ENCODE measurements around the gene NEUROG1. TPM values are rescaled to one million over a fixed set of nuclear protein-coding genes. Genes with fewer than 3 reads are reported as not detected.
"Not testable (repeated sequence)": the region's sequence is repeated elsewhere in the genome, so short reads cannot be mapped to it uniquely, and the experiment has no call there.

Gene NEUROG1
- total and polyA plus RNA-seq, 2 experiments from 2014 or later, result not detected

DNA sequence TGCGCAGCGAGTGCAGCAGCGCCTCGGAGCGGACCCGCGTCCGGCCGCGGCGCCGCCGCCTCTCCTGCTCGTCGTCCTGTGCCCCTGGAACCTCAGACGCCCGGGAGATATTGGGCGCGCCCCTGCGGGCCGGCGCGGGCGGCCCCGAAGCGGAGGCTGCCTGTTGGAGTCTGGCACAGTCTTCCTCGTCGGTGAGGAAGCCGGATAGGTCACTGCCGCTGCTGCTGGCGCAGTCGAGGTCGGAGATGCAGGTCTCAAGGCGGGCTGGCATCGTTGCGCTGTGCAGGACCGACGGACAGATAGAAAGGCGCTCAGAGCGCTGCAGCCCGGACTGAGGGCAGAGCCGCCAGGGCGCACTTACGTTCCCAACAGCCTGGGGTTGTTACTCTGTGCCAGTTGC, 344 bp downstream of the NEUROG1 start:
- Histone ChIP-seq H3K9me3 (ENCODE audit: low read depth) (no peaks in the 10 kb centered on the region), H3K36me3 (no peaks in the 10 kb centered on the region), H3K4me1 (ENCODE audit: low read depth) (no peaks in the 10 kb centered on the region), H3K27ac (no peak overlapping the region), H3K4me3 (no peak overlapping the region), H3K27me3 (peaks cover 100% of the 10 kb centered on the region)
- TF ChIP-seq, protein P1, sequence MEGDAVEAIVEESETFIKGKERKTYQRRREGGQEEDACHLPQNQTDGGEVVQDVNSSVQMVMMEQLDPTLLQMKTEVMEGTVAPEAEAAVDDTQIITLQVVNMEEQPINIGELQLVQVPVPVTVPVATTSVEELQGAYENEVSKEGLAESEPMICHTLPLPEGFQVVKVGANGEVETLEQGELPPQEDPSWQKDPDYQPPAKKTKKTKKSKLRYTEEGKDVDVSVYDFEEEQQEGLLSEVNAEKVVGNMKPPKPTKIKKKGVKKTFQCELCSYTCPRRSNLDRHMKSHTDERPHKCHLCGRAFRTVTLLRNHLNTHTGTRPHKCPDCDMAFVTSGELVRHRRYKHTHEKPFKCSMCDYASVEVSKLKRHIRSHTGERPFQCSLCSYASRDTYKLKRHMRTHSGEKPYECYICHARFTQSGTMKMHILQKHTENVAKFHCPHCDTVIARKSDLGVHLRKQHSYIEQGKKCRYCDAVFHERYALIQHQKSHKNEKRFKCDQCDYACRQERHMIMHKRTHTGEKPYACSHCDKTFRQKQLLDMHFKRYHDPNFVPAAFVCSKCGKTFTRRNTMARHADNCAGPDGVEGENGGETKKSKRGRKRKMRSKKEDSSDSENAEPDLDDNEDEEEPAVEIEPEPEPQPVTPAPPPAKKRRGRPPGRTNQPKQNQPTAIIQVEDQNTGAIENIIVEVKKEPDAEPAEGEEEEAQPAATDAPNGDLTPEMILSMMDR (IDR thresholded peaks at IDR 0.05; ENCODE audit: low read depth, low read length), result no peak
- DNase-seq (ENCODE audit: low read depth in 1 of 2, low spot score in 1 of 2), result peak in 1 of 2 donors; percentile 33

DNA sequence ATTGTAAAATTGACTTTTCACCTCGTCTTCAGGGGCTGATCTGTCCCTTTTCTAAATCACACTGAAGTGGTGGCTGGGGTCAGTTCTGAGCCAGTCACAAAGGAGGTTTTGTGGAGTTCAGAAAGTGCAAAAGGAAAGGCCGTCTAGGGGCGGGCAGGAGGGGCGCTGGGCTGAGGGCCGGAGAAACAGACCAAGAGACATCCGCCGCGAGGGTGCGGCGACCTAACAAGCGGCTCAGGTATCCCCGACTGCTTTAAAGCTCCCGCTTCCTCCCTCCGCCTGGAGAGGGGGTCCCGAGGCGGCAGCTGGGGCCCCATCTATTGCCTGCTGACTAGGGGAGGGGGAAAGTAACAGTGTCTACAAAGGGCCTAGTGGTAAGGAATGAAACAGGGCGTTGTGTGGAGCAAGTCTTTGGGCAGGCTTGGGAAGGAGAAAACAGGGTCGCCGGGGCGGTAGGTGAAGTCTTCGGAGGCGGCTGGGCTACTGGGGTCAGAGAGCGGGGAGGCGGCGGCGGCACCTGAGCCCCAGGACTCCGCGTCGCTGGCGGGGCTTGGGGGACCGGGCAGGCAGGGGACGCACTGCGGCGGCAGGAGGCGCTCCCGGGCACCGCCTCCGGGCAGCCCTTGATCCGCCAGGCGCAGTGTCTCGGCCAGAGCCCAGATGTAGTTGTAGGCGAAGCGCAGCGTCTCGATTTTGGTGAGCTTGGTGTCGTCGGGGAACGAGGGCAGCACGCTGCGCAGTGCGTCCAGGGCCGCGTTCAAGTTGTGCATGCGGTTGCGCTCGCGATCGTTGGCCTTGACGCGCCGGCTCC, 950 bp downstream of the NEUROG1 start:
- Histone ChIP-seq H3K36me3 (no peaks in the 10 kb centered on the region), H3K4me3 (no peak overlapping the region), H3K9me3 (ENCODE audit: low read depth) (no peaks in the 10 kb centered on the region), H3K4me1 (ENCODE audit: low read depth) (no peaks in the 10 kb centered on the region), H3K27me3 (peaks cover 100% of the 10 kb centered on the region), H3K27ac (no peak overlapping the region)
- DNase-seq (ENCODE audit: low read depth in 1 of 2, low spot score in 1 of 2), result no peak
- TF ChIP-seq, protein P1 (IDR thresholded peaks at IDR 0.05; ENCODE audit: low read depth, low read length), result no peak

DNA sequence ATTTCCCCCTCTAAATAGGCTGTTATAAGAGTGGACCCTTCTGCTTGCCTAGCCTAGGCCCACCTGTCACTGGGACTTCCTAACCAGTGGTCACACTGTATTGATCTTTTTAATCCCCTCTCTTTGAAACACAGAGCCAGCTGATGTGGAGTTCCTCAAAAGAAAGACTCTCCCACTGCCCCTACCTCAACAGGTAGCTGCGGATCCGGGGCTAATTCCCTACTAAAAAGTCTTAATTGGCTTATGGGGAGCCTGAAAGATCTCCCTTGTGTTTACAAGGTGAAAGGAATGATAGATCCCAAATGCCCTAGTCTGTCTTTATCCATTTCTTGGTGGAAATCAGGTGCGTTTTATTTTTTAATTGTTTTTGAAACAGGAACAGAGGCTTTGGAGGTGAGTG, 2.0 kb downstream of the NEUROG1 start:
- H3K27ac ChIP-seq, result no peak overlapping the region
- no peaks in the 10 kb centered on the region for H3K36me3 ChIP-seq
- no peak overlapping the region for H3K4me3 ChIP-seq
- DNase-seq (ENCODE audit: low read depth in 1 of 2, low spot score in 1 of 2), result no peak
- H3K4me1 ChIP-seq (ENCODE audit: low read depth), result no peaks in the 10 kb centered on the region
- TF ChIP-seq, protein P1 (IDR thresholded peaks at IDR 0.05; ENCODE audit: low read depth, low read length), result no peak
- peaks cover 100% of the 10 kb centered on the region for H3K27me3 ChIP-seq
- H3K9me3 ChIP-seq (ENCODE audit: low read depth), result no peaks in the 10 kb centered on the region

DNA sequence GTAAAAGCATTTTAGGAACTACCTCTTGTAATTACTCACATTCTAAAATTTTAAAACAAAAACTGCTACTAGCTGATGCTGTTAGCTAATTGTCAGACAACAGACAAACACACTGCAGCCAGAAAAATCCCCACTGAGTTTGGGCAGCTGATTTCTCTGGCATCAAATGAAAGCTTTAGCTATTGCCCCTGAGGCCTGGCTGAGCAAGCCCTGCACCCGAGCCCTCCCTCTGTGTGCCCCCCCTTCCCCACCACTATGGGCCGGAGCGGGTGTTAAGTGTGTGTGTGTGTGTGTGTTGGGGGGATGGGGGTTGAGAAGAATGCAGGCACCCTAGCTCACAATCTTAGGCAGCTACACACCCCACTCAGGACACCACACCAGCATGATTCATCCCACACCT, 2.4 kb downstream of the NEUROG1 start:
- H3K4me1 ChIP-seq (ENCODE audit: low read depth), result no peaks in the 10 kb centered on the region
- DNase-seq (ENCODE audit: low read depth in 1 of 2, low spot score in 1 of 2), result no peak
- TF ChIP-seq, protein P1 (IDR thresholded peaks at IDR 0.05; ENCODE audit: low read depth, low read length), result no peak
- no peaks in the 10 kb centered on the region for H3K9me3 ChIP-seq (ENCODE audit: low read depth)
- no peak overlapping the region for H3K4me3 ChIP-seq
- no peaks in the 10 kb centered on the region for H3K36me3 ChIP-seq
- no peak overlapping the region for H3K27ac ChIP-seq
- H3K27me3 ChIP-seq, result peaks cover 100% of the 10 kb centered on the region

DNA sequence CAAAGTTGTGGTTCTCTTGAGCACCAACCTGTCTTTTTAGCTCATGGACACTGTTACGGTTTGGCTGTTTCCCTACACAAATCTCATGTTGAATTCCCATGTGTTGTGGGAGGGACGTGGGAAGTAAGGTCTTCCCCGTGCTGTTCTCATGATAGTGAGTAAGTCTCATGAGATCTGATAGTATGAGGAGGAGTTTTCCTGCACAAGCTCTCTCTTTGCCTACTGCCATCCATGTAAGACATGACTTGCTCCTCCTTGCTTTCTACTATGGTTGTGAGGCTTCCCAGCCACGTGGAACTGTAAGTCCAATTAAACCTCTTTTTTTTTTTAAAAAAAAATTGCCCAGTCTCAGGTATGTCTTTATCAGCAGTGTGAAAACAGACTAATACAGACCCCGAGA, 6.2 kb downstream of the NEUROG1 start:
- not testable (repeated sequence) for H3K27ac ChIP-seq; H3K36me3 ChIP-seq; H3K9me3 ChIP-seq (ENCODE audit: low read depth); H3K4me3 ChIP-seq; H3K4me1 ChIP-seq (ENCODE audit: low read depth); DNase-seq (ENCODE audit: low read depth in 1 of 2, low spot score in 1 of 2)
- peaks cover 98% of the 10 kb centered on the region for H3K27me3 ChIP-seq

DNA sequence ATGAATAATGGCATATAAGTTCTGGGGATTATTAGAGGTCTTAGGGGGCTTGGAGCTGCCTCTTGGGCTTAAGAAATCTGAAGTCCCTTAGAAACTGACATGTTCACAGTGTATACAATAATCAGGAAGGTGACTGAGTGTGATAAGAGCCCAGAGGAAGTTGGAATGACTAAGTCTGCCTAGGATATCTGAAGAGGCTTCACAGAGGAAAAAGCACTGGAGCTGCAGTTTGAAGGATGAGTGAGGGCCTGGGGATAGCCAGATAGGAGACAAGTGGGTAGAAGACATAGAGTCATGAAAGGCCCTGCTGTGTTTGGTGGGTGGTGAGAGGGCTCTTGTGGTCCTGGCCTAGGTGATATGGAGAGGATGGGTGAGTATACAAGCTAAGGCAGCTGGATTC, 8.8 kb downstream of the NEUROG1 start:
- TF ChIP-seq, protein P1 (IDR thresholded peaks at IDR 0.05; ENCODE audit: low read depth, low read length), result no peak
- no peak for DNase-seq (ENCODE audit: low read depth in 1 of 2, low spot score in 1 of 2)
- H3K27ac ChIP-seq, result no peak overlapping the region
- no peak overlapping the region for H3K4me3 ChIP-seq
- H3K27me3 ChIP-seq, result peaks cover 87% of the 10 kb centered on the region
- no peaks in the 10 kb centered on the region for H3K9me3 ChIP-seq (ENCODE audit: low read depth)
- H3K36me3 ChIP-seq, result no peaks in the 10 kb centered on the region
- H3K4me1 ChIP-seq (ENCODE audit: low read depth), result no peaks in the 10 kb centered on the region
